ENCODE measurements around the gene POM121L12. TPM values are rescaled to one million over a fixed set of nuclear protein-coding genes. Genes with fewer than 3 reads are reported as not detected.

The POM121L12 gene
- total and polyA plus RNA-seq, 2 experiments from 2014 or later, result not detected

GRCh38 chr7:53015463-53015862 lies 20.0 kb upstream of the POM121L12 start:
- H3K4me2 ChIP-seq, result no peak overlapping the region
- no peak overlapping the region for H3K4me3 ChIP-seq
- no peaks in the 10 kb centered on the region for H3K79me2 ChIP-seq
- no peaks in the 10 kb centered on the region for H3K9me3 ChIP-seq (ENCODE audit: low read depth)
- H3K27ac ChIP-seq, result no peak overlapping the region
- TF ChIP-seq CTCF (IDR thresholded peaks at IDR 0.05; ENCODE audit: poor library complexity) (no peak), EZH2phosphoT487 (IDR thresholded peaks at IDR 0.05; ENCODE audit: low read depth, severe bottlenecking, unreplicated experiment) (no peak)
- WGBS (ENCODE audit: low lambda C conversion rate, missing lambda C conversion rate), result 100% methylated on average over 1 of the region's 1 CpG
- no peaks in the 10 kb centered on the region for H3K4me1 ChIP-seq (ENCODE audit: insufficient read depth)
- H3K36me3 ChIP-seq (replicated peaks; ENCODE audit: insufficient read depth, low read depth), result no peaks in the 10 kb centered on the region
- DNase-seq (ENCODE audit: low spot score), result no peak
- no peaks in the 10 kb centered on the region for H4K20me1 ChIP-seq (ENCODE audit: insufficient read depth, poor library complexity, severe bottlenecking)
- no peak overlapping the region for H2AFZ ChIP-seq
- no peaks in the 10 kb centered on the region for H3K27me3 ChIP-seq
- no peaks in the 10 kb centered on the region for H3K9me2 ChIP-seq (replicated peaks; ENCODE audit: insufficient read depth)

- H4K20me1 ChIP-seq (ENCODE audit: insufficient read depth, poor library complexity, severe bottlenecking), result no peaks in the 10 kb centered on the region
- H3K27ac ChIP-seq, result no peak overlapping the region
- no peak overlapping the region for H2AFZ ChIP-seq
- no peaks in the 10 kb centered on the region for H3K27me3 ChIP-seq
- H3K79me2 ChIP-seq, result no peaks in the 10 kb centered on the region
- 93% methylated on average over 5 of the region's 5 CpGs for WGBS (ENCODE audit: low lambda C conversion rate, missing lambda C conversion rate)
- no peak for DNase-seq (ENCODE audit: low spot score)
- TF ChIP-seq CTCF (IDR thresholded peaks at IDR 0.05; ENCODE audit: poor library complexity) (no peak), EZH2 (IDR thresholded peaks at IDR 0.05; ENCODE audit: borderline replicate concordance) (no peak), EZH2phosphoT487 (IDR thresholded peaks at IDR 0.05; ENCODE audit: low read depth, severe bottlenecking, unreplicated experiment) (no peak)
- H3K36me3 ChIP-seq (replicated peaks; ENCODE audit: insufficient read depth, low read depth), result no peaks in the 10 kb centered on the region
- no peaks in the 10 kb centered on the region for H3K9me3 ChIP-seq (ENCODE audit: low read depth)
- no peaks in the 10 kb centered on the region for H3K4me1 ChIP-seq (ENCODE audit: insufficient read depth)
- H3K4me2 ChIP-seq, result no peak overlapping the region
- H3K4me3 ChIP-seq, result no peak overlapping the region
- no peaks in the 10 kb centered on the region for H3K9me2 ChIP-seq (replicated peaks; ENCODE audit: insufficient read depth)
These were observed 12.5 kb upstream of the POM121L12 start for GRCh38 chr7:53022893-53023292.

- 96% methylated on average over 2 of the region's 2 CpGs for WGBS (ENCODE audit: low lambda C conversion rate, missing lambda C conversion rate)
- H3K9me3 ChIP-seq (ENCODE audit: low read depth), result no peaks in the 10 kb centered on the region
- no peak for TF ChIP-seq EZH2 (IDR thresholded peaks at IDR 0.05; ENCODE audit: borderline replicate concordance)
- no peak for TF ChIP-seq EZH2phosphoT487 (IDR thresholded peaks at IDR 0.05; ENCODE audit: low read depth, severe bottlenecking, unreplicated experiment)
- TF ChIP-seq CTCF (IDR thresholded peaks at IDR 0.05; ENCODE audit: poor library complexity), result no peak
- H3K27ac ChIP-seq, result no peak overlapping the region
- H3K4me2 ChIP-seq, result no peak overlapping the region
- H3K4me1 ChIP-seq (ENCODE audit: insufficient read depth), result no peaks in the 10 kb centered on the region
- no peak overlapping the region for H3K4me3 ChIP-seq
- H3K9me2 ChIP-seq (replicated peaks; ENCODE audit: insufficient read depth), result no peaks in the 10 kb centered on the region
- H3K36me3 ChIP-seq (replicated peaks; ENCODE audit: insufficient read depth, low read depth), result no peaks in the 10 kb centered on the region
- H3K79me2 ChIP-seq, result no peaks in the 10 kb centered on the region
- no peak overlapping the region for H2AFZ ChIP-seq
- no peak for DNase-seq (ENCODE audit: low spot score)
- H4K20me1 ChIP-seq (ENCODE audit: insufficient read depth, poor library complexity, severe bottlenecking), result no peaks in the 10 kb centered on the region
- no peaks in the 10 kb centered on the region for H3K27me3 ChIP-seq
These were observed 13.2 kb downstream of the POM121L12 start for GRCh38 chr7:53048638-53049037.

GRCh38 chr7:53050433-53050832 lies 15.0 kb downstream of the POM121L12 start:
- H3K9me2 ChIP-seq (replicated peaks; ENCODE audit: insufficient read depth), result no peaks in the 10 kb centered on the region
- no peaks in the 10 kb centered on the region for H3K36me3 ChIP-seq (replicated peaks; ENCODE audit: insufficient read depth, low read depth)
- no peak overlapping the region for H3K27ac ChIP-seq
- TF ChIP-seq EZH2phosphoT487 (IDR thresholded peaks at IDR 0.05; ENCODE audit: low read depth, severe bottlenecking, unreplicated experiment), result no peak
- TF ChIP-seq CTCF (IDR thresholded peaks at IDR 0.05; ENCODE audit: poor library complexity), result no peak
- no peak for TF ChIP-seq EZH2 (IDR thresholded peaks at IDR 0.05; ENCODE audit: borderline replicate concordance)
- H3K4me3 ChIP-seq, result no peak overlapping the region
- no peaks in the 10 kb centered on the region for H3K4me1 ChIP-seq (ENCODE audit: insufficient read depth)
- no peaks in the 10 kb centered on the region for H3K79me2 ChIP-seq
- no peak for DNase-seq (ENCODE audit: low spot score)
- WGBS (ENCODE audit: low lambda C conversion rate, missing lambda C conversion rate), result 82% methylated on average over 2 of the region's 2 CpGs
- no peaks in the 10 kb centered on the region for H3K27me3 ChIP-seq
- H2AFZ ChIP-seq, result no peak overlapping the region
- H3K9me3 ChIP-seq (ENCODE audit: low read depth), result no peaks in the 10 kb centered on the region
- no peak overlapping the region for H3K4me2 ChIP-seq
- H4K20me1 ChIP-seq (ENCODE audit: insufficient read depth, poor library complexity, severe bottlenecking), result no peaks in the 10 kb centered on the region
